Loucy (cell line): ENCODE data around the gene TBKBP1.

Source experiments
- EZH2phosphoT487 ChIP-seq: fragments of 200-600 bp; IDR thresholded peaks from 2 replicates; pipeline ENCODE4 v1.6.1; 2018; ENCODE audit warnings: antibody characterized with exemption, mild to moderate bottlenecking, moderate library complexity, borderline replicate concordance
- TF ChIP-seq, protein P1 (sequence below): fragments of 200-600 bp; sonication (generic); conservative IDR thresholded peaks from 2 replicates; pipeline ENCODE4 v1.5.1; 2014; ENCODE audit warnings: mild to moderate bottlenecking, antibody characterized with exemption, low read length

DNA sequence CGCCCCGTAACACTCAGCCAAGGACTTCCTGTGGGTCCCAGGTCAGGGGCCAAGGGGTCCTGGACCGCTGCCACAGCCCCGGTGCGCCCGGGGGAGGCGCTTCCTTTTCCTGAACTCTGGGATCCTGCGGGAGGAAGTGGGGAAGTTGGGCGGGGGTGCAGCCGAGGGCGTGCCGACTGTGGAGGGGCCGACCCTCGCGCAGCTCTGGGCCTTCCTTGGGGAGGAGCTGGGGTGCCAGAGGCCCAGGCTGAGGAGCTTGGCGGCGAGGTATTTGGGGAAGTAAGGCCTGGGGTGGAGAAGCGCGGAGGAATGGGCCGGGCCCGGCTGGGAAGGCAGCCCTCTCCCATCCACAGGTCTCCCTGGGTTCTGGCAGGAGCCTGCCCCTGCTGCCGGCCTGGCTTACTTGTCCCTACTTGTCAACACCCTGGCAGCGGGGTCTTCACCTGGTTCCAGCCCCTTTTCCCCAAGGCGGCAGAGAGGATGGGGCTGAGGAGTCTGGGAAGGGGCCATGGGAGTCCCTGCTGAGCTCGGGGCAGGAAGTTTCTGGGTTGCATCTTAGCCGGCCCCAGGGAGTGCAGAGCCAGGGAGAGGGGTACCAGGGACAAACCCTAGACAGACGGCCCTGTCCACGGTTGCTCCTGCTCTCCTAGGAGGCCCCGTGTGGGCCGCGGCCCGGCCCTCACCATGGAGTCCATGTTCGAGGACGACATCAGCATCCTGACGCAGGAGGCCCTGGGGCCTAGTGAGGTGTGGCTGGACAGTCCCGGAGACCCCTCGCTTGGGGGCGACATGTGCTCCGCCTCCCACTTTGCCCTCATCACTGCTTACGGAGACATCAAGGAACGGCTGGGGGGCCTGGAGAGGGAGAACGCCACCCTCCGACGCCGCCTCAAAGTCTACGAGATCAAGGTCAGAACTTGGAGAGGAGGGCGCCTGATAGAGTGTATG lies 1.7 kb downstream of the TBKBP1 start:
- TF ChIP-seq, protein P1, sequence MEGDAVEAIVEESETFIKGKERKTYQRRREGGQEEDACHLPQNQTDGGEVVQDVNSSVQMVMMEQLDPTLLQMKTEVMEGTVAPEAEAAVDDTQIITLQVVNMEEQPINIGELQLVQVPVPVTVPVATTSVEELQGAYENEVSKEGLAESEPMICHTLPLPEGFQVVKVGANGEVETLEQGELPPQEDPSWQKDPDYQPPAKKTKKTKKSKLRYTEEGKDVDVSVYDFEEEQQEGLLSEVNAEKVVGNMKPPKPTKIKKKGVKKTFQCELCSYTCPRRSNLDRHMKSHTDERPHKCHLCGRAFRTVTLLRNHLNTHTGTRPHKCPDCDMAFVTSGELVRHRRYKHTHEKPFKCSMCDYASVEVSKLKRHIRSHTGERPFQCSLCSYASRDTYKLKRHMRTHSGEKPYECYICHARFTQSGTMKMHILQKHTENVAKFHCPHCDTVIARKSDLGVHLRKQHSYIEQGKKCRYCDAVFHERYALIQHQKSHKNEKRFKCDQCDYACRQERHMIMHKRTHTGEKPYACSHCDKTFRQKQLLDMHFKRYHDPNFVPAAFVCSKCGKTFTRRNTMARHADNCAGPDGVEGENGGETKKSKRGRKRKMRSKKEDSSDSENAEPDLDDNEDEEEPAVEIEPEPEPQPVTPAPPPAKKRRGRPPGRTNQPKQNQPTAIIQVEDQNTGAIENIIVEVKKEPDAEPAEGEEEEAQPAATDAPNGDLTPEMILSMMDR = no peak
- no peak for TF ChIP-seq EZH2phosphoT487
